HepG2 (cell line): Measurements from ENCODE around the gene GLCE. TPM values are rescaled to one million over a fixed set of nuclear protein-coding genes. Genes with fewer than 3 reads are reported as not detected.

Experiments used
- ATAC-seq: fragments of 200-7000 bp; cut with Tn5 transposase; 3 replicates; pipeline ENCODE4 v1.9.1; 2020; ENCODE audit warnings: mild to moderate bottlenecking, moderate library complexity
- BruUV-seq: library from RNA; stranded (reverse); fragments of 400-500 nt; replicated peaks from 2 replicates; lab custom pipeline; 2021; lab: Mats Ljungman, UMichigan
- CTCF ChIA-PET: fragments of 300-600 bp; formaldehyde crosslinking; extraction: SDS; loops from one replicate; lab custom pipeline; 2021; ENCODE audit warnings: low total read pairs, inconsistent platforms, low intra/inter-chr PET ratio; lab: Yijun Ruan, JAX
- POLR2A ChIA-PET: fragments of 350-600 bp; sonication (Branson Sonifier 250); formaldehyde crosslinking; loops from one replicate; lab custom pipeline; 2020; ENCODE audit warnings: antibody characterized with exemption, inconsistent platforms; lab: Yijun Ruan, JAX
- DNase-seq: peaks from one replicate; pipeline ENCODE4 v3.0.0-alpha.2; 2015; ENCODE audit warnings: low spot score
- FAIRE-seq: peaks from 3 replicates; lab custom pipeline; 2011; peaks lifted over from hg19 to GRCh38; lab: Jason Lieb, UNC
- H2AFZ ChIP-seq: one replicate; pipeline ENCODE4 v1.6.1; 2011; ENCODE audit warnings: low read length, inconsistent platforms
- H3K27ac ChIP-seq: fragments of 300-600 bp; 3 replicates; pipeline ENCODE4 v1.8.0; 2011; ENCODE audit warnings: mixed run types, mild to moderate bottlenecking, mixed read lengths, low read length, inconsistent platforms; ENCODE audit not compliant: insufficient read depth; ENCODE audit errors: extremely low read length
- H3K27me3 ChIP-seq, 2 experiments: fragments of 200-600 bp in 1 of 2; 2 replicates in 1 of 2; 3 replicates in 1 of 2; pipeline versions ENCODE4 v1.6.0 to v1.8.0; 2011; ENCODE audit warnings: low read length in 2 of 2, mild to moderate bottlenecking in 2 of 2, moderate library complexity in 2 of 2, inconsistent platforms in 1 of 2; ENCODE audit not compliant: insufficient read depth in 2 of 2, control insufficient read depth in 1 of 2
- H3K36me3 ChIP-seq, 2 experiments: fragments of 200-600 bp in 1 of 2; replicated peaks in 1 of 2; 2 replicates in 1 of 2; 3 replicates in 1 of 2; pipeline versions ENCODE4 v1.5.1 to v1.8.0; 2011; ENCODE audit warnings: low read length in 2 of 2, inconsistent platforms in 1 of 2; ENCODE audit not compliant: insufficient read depth in 2 of 2, control insufficient read depth in 1 of 2
- H3K4me1 ChIP-seq: 2 replicates; pipeline ENCODE4 v1.5.1; 2012; ENCODE audit warnings: low read length, inconsistent platforms; ENCODE audit not compliant: insufficient read depth
- H3K4me2 ChIP-seq: 2 replicates; pipeline ENCODE4 v1.6.0; 2011; ENCODE audit warnings: low read depth, low read length, inconsistent platforms
- H3K4me3 ChIP-seq, 3 experiments: fragments of 200-600 bp in 1 of 3; sonication (generic), shearing (Covaris generic) in 1 of 3; replicated peaks in 1 of 3; 2 replicates each; pipeline ENCODE4 v1.5.1; 2011 to 2016; ENCODE audit warnings: low read length in 3 of 3, inconsistent platforms in 2 of 3, low read depth in 2 of 3, mild to moderate bottlenecking in 2 of 3, control low read depth in 1 of 3, mixed read lengths in 1 of 3; ENCODE audit not compliant: insufficient read depth in 1 of 3
- H3K79me2 ChIP-seq: one replicate; pipeline ENCODE4 v1.6.1; 2011; ENCODE audit warnings: low read length, inconsistent platforms; ENCODE audit not compliant: insufficient read depth
- H3K9ac ChIP-seq: 2 replicates; pipeline ENCODE4 v1.6.0; 2011; ENCODE audit warnings: mild to moderate bottlenecking, low read depth, low read length, inconsistent platforms; ENCODE audit not compliant: insufficient read depth
- H3K9me3 ChIP-seq: 2 replicates; pipeline ENCODE4 v1.5.1; 2012; ENCODE audit warnings: mild to moderate bottlenecking, low read length
- H4K20me1 ChIP-seq: 2 replicates; pipeline ENCODE4 v1.6.0; 2011; ENCODE audit warnings: inconsistent platforms, mild to moderate bottlenecking, low read length, moderate library complexity; ENCODE audit not compliant: insufficient read depth
- FOSL2 ChIP-seq: sonication (generic); formaldehyde crosslinking; IDR thresholded peaks from 2 replicates; pipeline ENCODE4 v1.4.0; 2020; ENCODE audit warnings: missing genetic modification reagents
- FOXO1 ChIP-seq: sonication (generic); formaldehyde crosslinking; IDR thresholded peaks from 2 replicates; pipeline ENCODE4 v1.4.0; 2020; ENCODE audit warnings: missing genetic modification reagents
- HMG20A ChIP-seq: IDR thresholded peaks from 2 replicates; pipeline ENCODE4 v1.6.1; 2016; ENCODE audit warnings: borderline replicate concordance
- PAWR ChIP-seq: sonication (generic); formaldehyde crosslinking; IDR thresholded peaks from 2 replicates; pipeline ENCODE4 v1.4.0; 2020; ENCODE audit warnings: missing genetic modification reagents, mild to moderate bottlenecking, borderline replicate concordance
- SCMH1 ChIP-seq: sonication (generic); formaldehyde crosslinking; IDR thresholded peaks from 2 replicates; pipeline ENCODE4 v1.9.0; 2021; ENCODE audit warnings: missing genetic modification reagents, mild to moderate bottlenecking, borderline replicate concordance
- ZNF24 ChIP-seq: fragments of 450-650 bp; IDR thresholded peaks from 2 replicates; pipeline ENCODE4 v1.6.1; 2017; ENCODE audit warnings: antibody characterized with exemption, mild to moderate bottlenecking
- ZNF264 ChIP-seq: sonication (generic); formaldehyde crosslinking; IDR thresholded peaks from 2 replicates; pipeline ENCODE4 v1.4.0; 2020; ENCODE audit warnings: missing genetic modification reagents
- ZNF766 ChIP-seq: sonication (generic); formaldehyde crosslinking; IDR thresholded peaks from 2 replicates; pipeline ENCODE4 v1.5.0; 2020; ENCODE audit warnings: missing genetic modification reagents, borderline replicate concordance
- WGBS: methylation state at CpG from one replicate; pipeline ENCODE4 v1.1.6; 2017; ENCODE audit warnings: low lambda C conversion rate; 5-methylcytosine and 5-hydroxymethylcytosine counted together
- in situ Hi-C: cut with HindIII; loops from 2 replicates; pipeline ENCODE4 v1.10.0; 2017; ENCODE audit warnings: low pct_unique_long_range_greater_than_20kb; ENCODE audit not compliant: extremely low pct_ligation_motif_present
- intact Hi-C: fragments of 100-400 bp; cut with micrococcal nuclease; formaldehyde crosslinking; loops from one replicate; pipeline ENCODE4 v1.10.0; 2022; ENCODE audit not compliant: unreplicated experiment
- polyA plus RNA-seq, 8 experiments: library from polyadenylated mRNA; depleted of rRNA in 3 of 8; stranded (reverse) in 7 of 8; unstranded in 1 of 8; fragments of >200 nt; fragmentation: Illumina TruSeq in 4 of 8; extraction: Trizol in 4 of 8; gene quantifications; 2 replicates each; pipeline versions ENCODE4 v1.2.1 to v1.2.3, GENCODE V29; 2011 to 2016; ENCODE audit warnings: low read depth in 4 of 8, missing spikeins in 1 of 8, mixed read lengths in 1 of 8; ENCODE audit not compliant: insufficient read depth in 1 of 8
- total RNA-seq, 5 experiments: library from RNA; depleted of rRNA; stranded (reverse); fragments of >200 nt; fragmentation: Illumina TruSeq; extraction: Trizol; gene quantifications; 2 replicates each; pipeline ENCODE4 v1.2.3, GENCODE V29; 2016; ENCODE audit warnings: low read depth in 1 of 5
- TF ChIP-seq, protein P1 (sequence below): sonication (generic); formaldehyde crosslinking; IDR thresholded peaks from 2 replicates; pipeline ENCODE4 v1.5.0; 2020; ENCODE audit warnings: mild to moderate bottlenecking, missing genetic modification reagents, borderline replicate concordance
- TF ChIP-seq, protein P2 (sequence below): sonication (generic); formaldehyde crosslinking; IDR thresholded peaks from 2 replicates; pipeline ENCODE4 v1.4.0; 2020; ENCODE audit warnings: missing genetic modification reagents
- TF ChIP-seq, protein P3 (sequence below): sonication (generic); formaldehyde crosslinking; conservative IDR thresholded peaks from 2 replicates; pipeline ENCODE4 v1.4.0; 2020; ENCODE audit warnings: missing genetic modification reagents

The GLCE gene
- total and polyA plus RNA-seq, 2 of the 13 experiments (the other 11 are each of a cell fraction or from before 2014, with no cell fraction given) = 12.9 to 23.4 TPM

DNA sequence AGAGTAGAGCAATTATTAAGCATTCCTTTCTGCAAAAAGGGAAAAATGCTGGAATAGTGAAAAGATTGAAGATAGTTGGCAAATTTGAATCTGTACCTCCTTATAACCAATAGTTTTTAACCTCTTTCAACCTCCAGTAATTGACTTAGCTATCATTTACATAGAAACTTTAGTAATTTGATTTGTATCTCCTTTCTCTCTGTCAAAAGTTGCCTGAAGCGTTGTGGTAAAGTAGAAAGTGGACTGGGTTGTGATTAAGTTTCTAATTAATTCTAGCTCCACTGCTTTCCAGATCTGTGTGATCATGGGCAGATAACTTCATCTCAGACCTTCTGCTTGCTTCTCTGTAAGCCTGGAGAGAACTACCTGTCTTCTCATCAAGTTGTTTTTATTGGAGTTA is 24.8 kb downstream of the GLCE start (continued):
- no peak for TF ChIP-seq ZNF264 (CRISPR knock-in tag)

DNA sequence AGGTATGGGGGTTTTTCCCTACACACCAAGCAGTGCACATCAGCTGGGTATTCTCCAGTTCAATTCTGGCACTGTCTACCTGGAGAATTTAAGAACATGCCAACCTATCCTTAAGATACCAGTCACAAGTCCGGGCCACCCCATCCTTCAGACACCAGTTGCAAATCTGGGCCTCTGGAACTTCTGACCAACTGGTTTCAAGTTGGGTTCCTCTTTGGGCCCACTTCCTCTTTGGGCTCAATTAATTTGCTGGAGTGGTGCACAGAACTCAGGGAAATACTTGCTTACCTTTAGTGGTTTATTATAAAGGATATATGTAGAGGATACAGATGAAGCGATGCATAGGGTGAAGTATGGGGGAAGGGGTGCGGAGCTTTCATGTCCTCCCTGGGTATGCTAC is 25.3 kb downstream of the GLCE start:
- H4K20me1 ChIP-seq = no peaks in the 10 kb centered on the region
- no peak overlapping the region for H2AFZ ChIP-seq
- 92% methylated on average over 3 of the region's 3 CpGs for WGBS
- H3K9me3 ChIP-seq = no peaks in the 10 kb centered on the region
- no peak overlapping the region for H3K4me2 ChIP-seq
- DNase-seq (no peak), ATAC-seq (no peak), FAIRE-seq (no peak)
- ChIA-PET POLR2A (no interaction called here), CTCF (no interaction called here)
- no peak overlapping the region for H3K9ac ChIP-seq
- no peaks in the 10 kb centered on the region for H3K79me2 ChIP-seq
- in situ Hi-C loops = no loop called here
- H3K27me3 ChIP-seq = no peaks in the 10 kb centered on the region
- intact Hi-C loops = no loop called here
- no TSS peak for BruUV-seq
- no peaks in the 10 kb centered on the region for H3K4me1 ChIP-seq
- no peak overlapping the region for H3K27ac ChIP-seq
- no peak overlapping the region for H3K4me3 ChIP-seq
- TF ChIP-seq, protein P1, sequence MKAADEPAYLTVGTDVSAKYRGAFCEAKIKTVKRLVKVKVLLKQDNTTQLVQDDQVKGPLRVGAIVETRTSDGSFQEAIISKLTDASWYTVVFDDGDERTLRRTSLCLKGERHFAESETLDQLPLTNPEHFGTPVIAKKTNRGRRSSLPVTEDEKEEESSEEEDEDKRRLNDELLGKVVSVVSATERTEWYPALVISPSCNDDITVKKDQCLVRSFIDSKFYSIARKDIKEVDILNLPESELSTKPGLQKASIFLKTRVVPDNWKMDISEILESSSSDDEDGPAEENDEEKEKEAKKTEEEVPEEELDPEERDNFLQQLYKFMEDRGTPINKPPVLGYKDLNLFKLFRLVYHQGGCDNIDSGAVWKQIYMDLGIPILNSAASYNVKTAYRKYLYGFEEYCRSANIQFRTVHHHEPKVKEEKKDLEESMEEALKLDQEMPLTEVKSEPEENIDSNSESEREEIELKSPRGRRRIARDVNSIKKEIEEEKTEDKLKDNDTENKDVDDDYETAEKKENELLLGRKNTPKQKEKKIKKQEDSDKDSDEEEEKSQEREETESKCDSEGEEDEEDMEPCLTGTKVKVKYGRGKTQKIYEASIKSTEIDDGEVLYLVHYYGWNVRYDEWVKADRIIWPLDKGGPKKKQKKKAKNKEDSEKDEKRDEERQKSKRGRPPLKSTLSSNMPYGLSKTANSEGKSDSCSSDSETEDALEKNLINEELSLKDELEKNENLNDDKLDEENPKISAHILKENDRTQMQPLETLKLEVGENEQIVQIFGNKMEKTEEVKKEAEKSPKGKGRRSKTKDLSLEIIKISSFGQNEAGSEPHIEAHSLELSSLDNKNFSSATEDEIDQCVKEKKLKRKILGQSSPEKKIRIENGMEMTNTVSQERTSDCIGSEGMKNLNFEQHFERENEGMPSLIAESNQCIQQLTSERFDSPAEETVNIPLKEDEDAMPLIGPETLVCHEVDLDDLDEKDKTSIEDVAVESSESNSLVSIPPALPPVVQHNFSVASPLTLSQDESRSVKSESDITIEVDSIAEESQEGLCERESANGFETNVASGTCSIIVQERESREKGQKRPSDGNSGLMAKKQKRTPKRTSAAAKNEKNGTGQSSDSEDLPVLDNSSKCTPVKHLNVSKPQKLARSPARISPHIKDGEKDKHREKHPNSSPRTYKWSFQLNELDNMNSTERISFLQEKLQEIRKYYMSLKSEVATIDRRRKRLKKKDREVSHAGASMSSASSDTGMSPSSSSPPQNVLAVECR (CRISPR knock-in tag) = no peak
- TF ChIP-seq, protein P2, sequence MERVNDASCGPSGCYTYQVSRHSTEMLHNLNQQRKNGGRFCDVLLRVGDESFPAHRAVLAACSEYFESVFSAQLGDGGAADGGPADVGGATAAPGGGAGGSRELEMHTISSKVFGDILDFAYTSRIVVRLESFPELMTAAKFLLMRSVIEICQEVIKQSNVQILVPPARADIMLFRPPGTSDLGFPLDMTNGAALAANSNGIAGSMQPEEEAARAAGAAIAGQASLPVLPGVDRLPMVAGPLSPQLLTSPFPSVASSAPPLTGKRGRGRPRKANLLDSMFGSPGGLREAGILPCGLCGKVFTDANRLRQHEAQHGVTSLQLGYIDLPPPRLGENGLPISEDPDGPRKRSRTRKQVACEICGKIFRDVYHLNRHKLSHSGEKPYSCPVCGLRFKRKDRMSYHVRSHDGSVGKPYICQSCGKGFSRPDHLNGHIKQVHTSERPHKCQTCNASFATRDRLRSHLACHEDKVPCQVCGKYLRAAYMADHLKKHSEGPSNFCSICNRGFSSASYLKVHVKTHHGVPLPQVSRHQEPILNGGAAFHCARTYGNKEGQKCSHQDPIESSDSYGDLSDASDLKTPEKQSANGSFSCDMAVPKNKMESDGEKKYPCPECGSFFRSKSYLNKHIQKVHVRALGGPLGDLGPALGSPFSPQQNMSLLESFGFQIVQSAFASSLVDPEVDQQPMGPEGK (CRISPR knock-in tag) = no peak
- no peak for TF ChIP-seq FOSL2
- no peak for TF ChIP-seq SCMH1 (CRISPR knock-in tag)
- TF ChIP-seq PAWR = no peak
- TF ChIP-seq ZNF24 = no peak
- no peak for TF ChIP-seq ZNF766 (CRISPR knock-in tag)
- TF ChIP-seq HMG20A = no peak
- TF ChIP-seq, protein P3, sequence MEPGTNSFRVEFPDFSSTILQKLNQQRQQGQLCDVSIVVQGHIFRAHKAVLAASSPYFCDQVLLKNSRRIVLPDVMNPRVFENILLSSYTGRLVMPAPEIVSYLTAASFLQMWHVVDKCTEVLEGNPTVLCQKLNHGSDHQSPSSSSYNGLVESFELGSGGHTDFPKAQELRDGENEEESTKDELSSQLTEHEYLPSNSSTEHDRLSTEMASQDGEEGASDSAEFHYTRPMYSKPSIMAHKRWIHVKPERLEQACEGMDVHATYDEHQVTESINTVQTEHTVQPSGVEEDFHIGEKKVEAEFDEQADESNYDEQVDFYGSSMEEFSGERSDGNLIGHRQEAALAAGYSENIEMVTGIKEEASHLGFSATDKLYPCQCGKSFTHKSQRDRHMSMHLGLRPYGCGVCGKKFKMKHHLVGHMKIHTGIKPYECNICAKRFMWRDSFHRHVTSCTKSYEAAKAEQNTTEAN (CRISPR knock-in tag) = no peak
- TF ChIP-seq FOXO1 = no peak
- no peaks in the 10 kb centered on the region for H3K36me3 ChIP-seq
